SJCRH30 (cell line): ENCODE results near the gene GOLGA8O. TPM values are rescaled to one million over a fixed set of nuclear protein-coding genes. Genes with fewer than 3 reads are reported as not detected.
"Not testable (repeated sequence)": the region's sequence is repeated elsewhere in the genome, so short reads cannot be mapped to it uniquely, and the experiment has no call there.

Source experiments
- DNase-seq, 2 experiments: peaks; one replicate each; pipeline ENCODE4 v3.0.0-alpha.2; 2015 to 2020
- H3K27ac ChIP-seq: fragments of 250-450 bp; sonication (Bioruptor Pico); 2 replicates; pipeline ENCODE4 v1.5.1; 2020; ENCODE audit warnings: mild to moderate bottlenecking, moderate library complexity
- H3K27me3 ChIP-seq: fragments of 250-450 bp; sonication (Bioruptor Pico); 2 replicates; pipeline ENCODE4 v1.5.1; 2020; ENCODE audit warnings: mild to moderate bottlenecking, moderate library complexity
- H3K36me3 ChIP-seq: fragments of 250-450 bp; sonication (Bioruptor Pico); 2 replicates; pipeline ENCODE4 v1.5.1; 2020; ENCODE audit warnings: mild to moderate bottlenecking, moderate library complexity
- H3K4me1 ChIP-seq: fragments of 250-450 bp; sonication (Bioruptor Pico); 2 replicates; pipeline ENCODE4 v1.5.1; 2020; ENCODE audit warnings: mild to moderate bottlenecking, moderate library complexity
- H3K4me3 ChIP-seq: fragments of 250-450 bp; sonication (Bioruptor Pico); 2 replicates; pipeline ENCODE4 v1.5.1; 2020; ENCODE audit warnings: mild to moderate bottlenecking, moderate library complexity
- H3K9me3 ChIP-seq: fragments of 250-450 bp; sonication (Bioruptor Pico); replicated peaks from 2 replicates; pipeline ENCODE4 v1.5.1; 2020; ENCODE audit warnings: mild to moderate bottlenecking, moderate library complexity
- total RNA-seq: library from RNA; depleted of rRNA; stranded (reverse); fragments of >200 nt; shearing (Covaris generic); gene quantifications from 2 replicates; pipeline ENCODE4 v1.2.3, GENCODE V29; 2014; rRNA removed

GOLGA8O gene, protein sequence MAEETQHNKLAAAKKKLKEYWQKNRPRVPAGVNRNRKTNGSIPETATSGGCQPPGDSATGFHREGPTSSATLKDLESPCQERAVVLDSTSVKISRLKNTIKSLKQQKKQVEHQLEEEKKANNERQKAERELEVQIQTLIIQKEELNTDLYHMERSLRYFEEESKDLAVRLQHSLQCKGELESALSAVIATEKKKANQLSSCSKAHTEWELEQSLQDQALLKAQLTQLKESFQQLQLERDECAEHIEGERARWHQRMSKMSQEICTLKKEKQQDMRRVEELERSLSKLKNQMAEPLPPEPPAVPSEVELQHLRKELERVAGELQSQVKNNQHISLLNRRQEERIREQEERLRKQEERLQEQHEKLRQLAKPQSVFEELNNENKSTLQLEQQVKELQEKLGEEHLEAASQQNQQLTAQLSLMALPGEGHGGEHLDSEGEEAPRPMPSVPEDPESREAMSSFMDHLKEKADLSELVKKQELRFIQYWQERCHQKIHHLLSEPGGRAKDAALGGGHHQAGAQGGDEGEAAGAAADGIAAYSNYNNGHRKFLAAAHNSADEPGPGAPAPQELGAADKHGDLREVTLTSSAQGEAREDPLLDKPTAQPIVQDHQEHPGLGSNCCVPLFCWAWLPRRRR
- total RNA-seq: not detected in 2 replicates

DNA sequence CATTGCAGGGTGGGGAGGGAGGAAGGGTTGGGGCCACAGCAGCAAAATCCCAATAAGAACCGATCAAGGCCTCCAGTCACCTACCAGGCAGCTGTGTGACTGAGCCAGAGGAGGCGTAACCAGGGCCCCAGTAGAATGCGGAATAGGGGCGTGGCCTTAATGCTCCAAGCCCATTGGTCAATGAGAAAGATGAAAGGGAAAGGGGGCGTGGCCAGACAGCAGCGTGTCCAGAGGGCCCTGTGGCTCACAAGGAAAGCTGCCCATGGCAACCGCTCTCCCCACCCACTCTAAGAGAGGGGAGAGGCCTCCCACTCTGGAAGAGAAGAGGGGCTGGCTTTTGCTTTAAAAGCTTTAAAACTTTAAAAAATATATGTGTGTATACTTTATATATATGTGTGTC is at the start of gene GOLGA8O:
Gene GOLGA8O, minus strand, starts transcription at position 101 of the 400 bp plus-strand sequence. Its CDS starts 98 bp downstream, at position 3.
- H3K4me1 ChIP-seq, H3K9me3 ChIP-seq, H3K27ac ChIP-seq, H3K36me3 ChIP-seq, H3K4me3 ChIP-seq, DNase-seq, H3K27me3 ChIP-seq: not testable (repeated sequence)

DNA sequence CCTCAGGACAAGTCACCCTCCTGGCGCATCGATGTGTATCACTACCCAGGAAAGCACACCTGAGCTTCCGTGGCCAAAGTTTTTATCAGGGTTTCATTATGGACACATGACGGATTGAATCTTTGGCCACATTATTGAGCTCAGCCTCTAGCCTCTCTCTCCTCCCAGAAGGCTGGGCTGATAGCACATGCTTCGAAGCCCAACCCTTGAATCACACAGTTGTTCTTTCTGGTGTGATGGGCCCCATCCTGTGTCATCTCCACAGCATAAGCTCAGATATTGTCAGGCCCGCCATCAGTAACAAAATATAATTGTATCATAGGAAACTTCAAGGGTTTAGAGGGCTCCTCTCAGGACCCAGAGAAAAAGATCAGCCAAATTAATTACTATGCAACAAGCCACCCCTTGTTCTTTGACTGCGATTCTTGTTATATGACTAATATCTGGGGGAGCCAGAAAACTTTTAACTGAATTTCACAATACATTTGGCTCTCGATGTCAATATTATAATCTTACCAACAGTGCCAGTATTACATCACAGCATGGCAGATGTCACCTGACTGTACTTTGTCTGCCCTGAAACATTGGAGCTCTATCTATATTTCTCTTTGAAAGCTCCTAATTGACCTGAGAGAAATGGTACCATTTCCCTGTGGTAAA is 48.8 kb upstream of the GOLGA8O start:
- H3K4me3 ChIP-seq, H3K36me3 ChIP-seq, H3K9me3 ChIP-seq, DNase-seq, H3K27me3 ChIP-seq, H3K4me1 ChIP-seq, H3K27ac ChIP-seq: not testable (repeated sequence)

DNA sequence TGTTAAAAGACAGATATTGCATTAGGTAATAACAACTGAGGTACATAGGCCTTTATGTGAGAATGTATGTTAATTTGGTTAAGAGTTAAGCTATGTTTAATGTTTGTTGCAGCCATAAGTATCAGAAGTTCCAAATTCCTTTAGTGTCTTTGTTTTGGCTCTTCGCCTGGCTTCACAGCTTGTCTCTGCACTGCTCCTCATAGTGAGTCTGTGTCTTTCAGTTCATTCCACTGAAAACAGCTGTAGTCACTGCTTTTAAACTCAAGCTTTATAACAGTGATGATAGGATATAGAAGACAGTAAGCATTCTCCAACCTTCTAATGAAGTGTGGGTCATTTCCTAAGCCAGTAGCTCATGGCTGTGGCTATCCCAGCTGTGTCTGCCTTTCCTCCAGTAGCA is 47.5 kb upstream of the GOLGA8O start:
- not testable (repeated sequence) for H3K27ac ChIP-seq, H3K4me3 ChIP-seq, H3K27me3 ChIP-seq, H3K4me1 ChIP-seq, H3K36me3 ChIP-seq, H3K9me3 ChIP-seq
- DNase-seq: peak in 1 of 2 experiments; percentile 4

DNA sequence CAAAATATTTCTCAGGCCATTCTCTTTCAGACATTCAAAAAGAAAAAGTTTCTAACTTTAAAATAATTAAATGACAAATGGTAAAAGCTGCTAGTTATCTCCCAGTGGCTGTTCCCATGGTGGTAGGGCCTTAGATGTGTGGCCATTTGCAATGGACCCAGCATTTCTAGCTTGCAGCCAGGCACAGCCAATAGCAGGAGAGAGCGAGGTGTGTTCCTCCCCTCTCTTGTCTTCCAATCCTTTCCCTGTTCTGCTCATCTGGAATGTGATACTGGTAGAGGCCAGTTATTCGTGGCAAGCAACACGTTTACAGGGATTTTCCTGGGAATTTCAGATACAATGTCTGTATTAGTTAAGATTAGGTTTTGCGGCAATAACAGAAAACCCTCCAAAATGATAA is 37.3 kb upstream of the GOLGA8O start:
- H3K27me3 ChIP-seq, H3K4me1 ChIP-seq, H3K27ac ChIP-seq, DNase-seq, H3K4me3 ChIP-seq, H3K36me3 ChIP-seq, H3K9me3 ChIP-seq: not testable (repeated sequence)

DNA sequence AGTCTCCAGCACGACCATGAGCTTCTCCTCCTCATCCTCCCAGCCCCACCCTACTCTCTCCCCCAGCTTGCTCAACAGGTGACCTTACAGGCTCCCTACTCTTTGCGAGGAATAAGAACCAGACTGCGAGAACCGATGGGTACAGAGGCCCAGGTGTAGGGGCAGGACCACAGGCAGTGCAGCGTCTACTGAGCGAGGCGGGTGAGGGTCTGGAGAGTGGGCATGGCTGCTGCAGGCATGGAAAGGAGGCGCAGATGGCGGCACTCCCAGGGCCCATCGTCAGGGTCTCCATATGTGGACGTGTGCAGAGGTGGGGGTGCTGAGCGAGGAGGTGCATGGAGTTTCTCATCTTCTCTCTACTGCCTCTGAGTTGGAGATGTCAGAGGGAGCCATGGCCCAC is 31.0 kb upstream of the GOLGA8O start:
- H3K27me3 ChIP-seq, H3K36me3 ChIP-seq: not testable (repeated sequence)

DNA sequence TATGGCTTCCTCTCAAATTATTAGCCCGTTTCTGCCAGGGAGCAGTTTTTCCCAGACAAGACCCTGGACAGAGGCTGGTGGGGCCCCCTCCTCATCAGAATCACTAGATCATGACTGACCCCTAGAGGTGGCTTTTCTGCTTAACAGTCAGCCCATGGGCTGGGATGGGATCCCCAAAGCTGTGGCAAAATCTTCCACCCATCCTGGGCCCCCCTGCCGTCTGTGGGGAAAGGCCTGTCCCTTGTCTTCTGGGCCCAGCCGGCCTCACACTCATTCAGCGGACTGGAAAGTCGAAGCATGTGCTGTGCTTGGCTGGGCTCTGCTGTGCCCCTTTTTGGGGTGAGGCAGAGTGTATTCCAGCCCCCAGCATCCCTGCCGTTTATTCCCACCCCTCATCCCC is 27.9 kb upstream of the GOLGA8O start:
- not testable (repeated sequence) for H3K27ac ChIP-seq, H3K4me3 ChIP-seq

More for the DNA sequence above, 31.0 kb upstream of the GOLGA8O start:
- H3K4me3 ChIP-seq, DNase-seq, H3K27ac ChIP-seq, H3K4me1 ChIP-seq, H3K9me3 ChIP-seq: not testable (repeated sequence)

DNA sequence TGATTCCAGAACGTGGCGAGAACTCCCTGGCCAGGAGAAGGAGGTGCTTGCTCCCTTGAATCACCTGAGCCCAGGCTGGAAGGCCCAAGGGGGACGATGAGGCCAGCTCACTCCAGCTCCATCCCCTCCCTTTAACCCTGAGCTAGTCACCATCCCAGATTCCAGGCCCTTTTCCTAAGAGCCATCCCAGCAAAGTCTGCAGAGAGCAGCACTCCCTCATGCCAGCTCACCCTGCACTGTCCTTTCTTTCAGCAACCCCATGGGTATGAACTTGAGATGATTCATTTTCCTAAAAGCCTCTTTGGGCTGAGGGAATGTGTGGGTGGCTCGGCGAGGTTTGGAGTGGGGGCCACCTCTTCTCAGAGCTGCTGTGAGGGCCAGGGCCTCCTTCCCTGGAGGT is 26.2 kb upstream of the GOLGA8O start:
- H3K27me3 ChIP-seq, H3K27ac ChIP-seq, H3K4me1 ChIP-seq, H3K9me3 ChIP-seq, H3K4me3 ChIP-seq, H3K36me3 ChIP-seq, DNase-seq: not testable (repeated sequence)

More for the DNA sequence above, 27.9 kb upstream of the GOLGA8O start:
- H3K27me3 ChIP-seq, H3K4me1 ChIP-seq, H3K9me3 ChIP-seq, H3K36me3 ChIP-seq: not testable (repeated sequence)
- DNase-seq: peak; percentile 4 to 14

DNA sequence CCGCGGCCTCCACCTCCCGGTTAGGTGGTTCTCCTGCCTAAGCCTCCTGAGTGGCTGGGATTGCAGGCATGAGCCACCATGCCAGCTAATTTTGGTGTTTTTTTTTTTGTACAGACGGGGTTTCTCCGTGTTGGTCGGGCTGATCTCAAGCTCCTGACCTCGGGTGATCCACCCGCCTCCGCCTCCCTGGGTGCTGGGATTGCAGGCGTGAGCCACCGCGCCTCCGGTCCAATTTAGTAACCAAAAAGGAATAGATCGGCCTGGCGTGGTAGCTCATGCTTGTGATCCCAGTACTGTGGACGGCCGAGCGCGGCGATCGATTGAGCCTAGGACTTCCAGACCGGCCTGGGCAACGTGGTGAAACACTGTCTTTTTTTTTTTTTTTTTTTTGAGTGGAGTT is 12.6 kb upstream of the GOLGA8O start:
- DNase-seq, H3K27me3 ChIP-seq, H3K4me1 ChIP-seq, H3K36me3 ChIP-seq, H3K9me3 ChIP-seq, H3K27ac ChIP-seq, H3K4me3 ChIP-seq: not testable (repeated sequence)

DNA sequence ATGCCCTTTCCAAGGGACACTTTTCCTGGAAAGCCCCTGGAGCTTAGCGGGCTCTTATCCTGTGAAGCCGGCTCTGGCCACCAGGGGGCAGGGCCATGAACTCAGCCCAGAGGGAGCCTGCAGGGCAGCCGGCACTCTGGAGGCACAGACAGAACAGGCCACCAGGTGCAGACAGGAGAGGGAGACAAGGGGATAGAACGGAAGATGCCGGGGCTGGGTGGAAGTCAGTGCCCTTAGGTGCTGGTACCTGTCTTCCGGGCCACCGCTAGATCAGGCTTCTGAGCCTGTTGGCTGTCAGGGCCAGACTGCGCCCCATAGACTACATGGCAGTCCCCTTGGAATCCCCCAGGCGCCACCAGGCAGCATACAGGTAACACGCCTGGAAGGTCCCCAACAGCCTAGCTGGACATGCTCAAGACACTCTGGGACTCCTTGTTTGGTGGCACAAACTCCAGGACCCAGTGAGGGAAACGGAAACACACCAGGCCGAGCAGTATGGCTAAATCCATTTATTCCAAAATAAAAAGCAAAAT is 14.9 kb downstream of the GOLGA8O start:
- H3K27me3 ChIP-seq, H3K27ac ChIP-seq, H3K9me3 ChIP-seq, DNase-seq, H3K36me3 ChIP-seq, H3K4me1 ChIP-seq, H3K4me3 ChIP-seq: not testable (repeated sequence)

DNA sequence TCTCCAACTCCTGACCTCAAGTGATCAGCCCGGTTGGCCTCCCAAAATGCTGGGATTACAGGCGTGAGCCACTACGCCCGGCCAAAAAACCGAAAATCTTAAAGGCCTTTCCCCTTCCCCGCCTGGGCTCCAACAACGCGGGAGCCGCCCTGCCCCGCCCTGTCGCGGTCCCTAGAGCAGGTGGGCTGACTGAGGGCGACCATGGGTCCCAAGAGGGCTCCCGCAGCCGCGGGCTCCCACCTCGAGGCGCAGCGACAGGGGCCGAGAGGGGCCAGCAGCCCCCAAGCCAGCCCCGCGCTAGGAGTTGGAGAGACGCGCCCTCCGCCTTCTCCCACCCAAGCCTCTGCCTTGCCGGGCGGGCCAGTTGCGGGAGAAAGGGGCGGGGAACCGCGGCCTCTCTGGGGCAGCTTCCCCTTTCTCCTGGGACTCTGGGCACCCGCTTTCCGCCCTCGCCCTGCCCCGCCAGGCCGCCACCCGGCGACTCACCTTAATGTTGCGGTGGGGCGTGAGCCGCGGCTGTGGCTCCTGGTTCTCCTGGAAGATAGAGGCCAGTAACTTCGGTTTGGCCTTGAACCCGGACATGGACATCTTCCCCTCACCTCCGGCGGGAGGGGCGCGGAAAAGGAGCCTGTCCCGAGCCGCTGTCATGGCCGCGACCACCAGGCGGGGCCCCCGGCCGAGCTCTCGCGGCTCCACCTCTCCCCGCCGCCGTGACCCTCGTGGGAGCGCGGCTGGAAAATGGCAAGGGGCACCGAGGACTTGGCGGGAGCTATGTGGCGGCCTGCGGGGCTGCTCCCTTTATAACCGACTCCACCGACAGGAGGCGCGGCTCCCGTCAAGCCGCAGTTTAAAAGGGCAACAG is 21.1 kb downstream of the GOLGA8O start:
- H3K4me1 ChIP-seq, H3K27me3 ChIP-seq, H3K36me3 ChIP-seq, H3K4me3 ChIP-seq, DNase-seq, H3K27ac ChIP-seq, H3K9me3 ChIP-seq: not testable (repeated sequence)

DNA sequence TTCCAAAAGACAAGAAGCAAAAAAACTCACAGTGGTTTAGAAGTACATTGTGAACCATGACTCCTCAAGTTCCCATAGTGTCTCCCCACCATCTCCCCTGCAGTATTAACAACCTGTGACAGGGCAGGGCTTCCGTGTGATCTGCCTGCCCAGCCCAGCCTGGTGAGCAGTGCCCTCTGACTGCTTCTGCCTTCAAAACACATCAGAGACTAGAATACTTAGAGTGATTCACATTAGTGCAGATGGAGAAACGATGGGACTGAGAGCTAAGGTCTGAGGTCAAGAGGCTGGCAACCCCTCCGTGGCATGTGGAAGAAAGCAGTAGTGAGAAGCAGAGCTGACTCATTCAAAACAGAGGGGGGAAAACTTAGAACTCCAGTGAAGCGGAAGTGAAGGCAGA is 27.8 kb downstream of the GOLGA8O start:
- not testable (repeated sequence) for DNase-seq, H3K27me3 ChIP-seq, H3K9me3 ChIP-seq, H3K4me3 ChIP-seq, H3K4me1 ChIP-seq, H3K36me3 ChIP-seq, H3K27ac ChIP-seq

DNA sequence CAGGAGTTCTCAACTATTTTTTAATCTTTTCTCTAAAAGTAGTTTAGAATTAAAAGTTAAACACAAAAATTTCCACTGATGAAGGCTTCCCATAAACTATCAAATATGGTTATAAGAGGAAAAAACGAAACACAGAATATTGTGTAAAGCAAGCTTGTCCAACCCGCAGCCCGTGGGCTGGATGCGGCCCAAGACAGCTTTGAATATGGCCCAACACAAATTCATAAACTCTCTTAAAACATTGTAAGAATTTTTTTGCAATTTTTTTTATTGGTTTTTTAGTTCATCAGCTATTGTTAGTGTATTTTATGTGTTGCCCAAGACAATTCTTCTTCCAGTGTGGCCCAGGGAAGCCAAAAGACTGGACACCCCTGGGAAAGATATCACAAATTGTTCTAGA is 28.9 kb downstream of the GOLGA8O start:
- H3K27ac ChIP-seq, H3K9me3 ChIP-seq, H3K36me3 ChIP-seq, H3K4me3 ChIP-seq, H3K4me1 ChIP-seq, H3K27me3 ChIP-seq, DNase-seq: not testable (repeated sequence)

DNA sequence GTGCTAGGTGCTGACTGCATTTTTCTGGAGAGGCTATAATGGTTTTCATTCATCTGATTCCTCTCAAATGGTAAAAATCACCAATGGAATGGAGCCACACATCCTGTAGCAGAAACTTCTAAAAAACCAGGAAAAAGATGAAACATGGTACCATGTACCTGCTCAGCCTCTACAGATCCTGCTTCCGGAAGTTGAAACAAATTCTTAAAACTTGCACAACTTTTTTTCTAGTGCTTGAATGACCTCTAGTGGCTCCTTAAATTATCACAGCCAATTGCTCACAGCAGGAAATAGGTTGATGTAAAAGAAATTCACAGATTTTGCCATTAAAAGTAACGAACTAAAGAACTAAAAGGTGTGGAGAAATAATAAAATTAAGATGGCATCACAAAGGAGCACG is 47.5 kb downstream of the GOLGA8O start:
- not testable (repeated sequence) for DNase-seq, H3K27ac ChIP-seq, H3K36me3 ChIP-seq, H3K4me3 ChIP-seq, H3K4me1 ChIP-seq, H3K27me3 ChIP-seq, H3K9me3 ChIP-seq

DNA sequence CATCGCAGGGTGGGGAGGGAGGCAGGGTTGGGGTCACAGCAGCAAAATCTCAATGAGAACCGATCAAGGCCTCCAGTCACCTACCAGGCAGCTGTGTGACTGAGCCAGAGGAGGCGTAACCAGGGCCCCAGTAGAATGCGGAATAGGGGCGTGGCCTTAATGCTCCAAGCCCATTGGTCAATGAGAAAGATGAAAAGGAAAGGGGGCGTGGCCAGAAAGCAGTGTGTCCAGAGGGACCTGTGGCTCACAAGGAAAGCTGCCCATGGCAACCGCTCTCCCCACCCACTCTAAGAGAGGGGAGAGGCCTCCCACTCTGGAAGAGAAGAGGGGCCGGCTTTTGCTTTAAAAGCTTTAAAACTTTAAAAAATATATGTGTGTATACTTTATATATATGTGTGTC is 52.2 kb downstream of the GOLGA8O start, which contains the start of gene GOLGA8K:
Gene GOLGA8K, minus strand, starts transcription at position 101 of the 400 bp plus-strand sequence. Its CDS starts 98 bp downstream, at position 3.
- not testable (repeated sequence) for H3K36me3 ChIP-seq, H3K27me3 ChIP-seq, H3K9me3 ChIP-seq

More for the DNA sequence above, 52.2 kb downstream of the GOLGA8O start, which contains the start of gene GOLGA8K:
- H3K27ac ChIP-seq, H3K4me3 ChIP-seq, H3K4me1 ChIP-seq, DNase-seq: not testable (repeated sequence)
